ENCODE measurements around the gene PPP1R12B.

GRCh38 chr1:202564958-202565495 lies 216.5 kb downstream of the PPP1R12B start:
- TF ChIP-seq EZH2 (IDR thresholded peaks at IDR 0.05; ENCODE audit: low read depth), result no peak
- no peak for TF ChIP-seq CTCF (conservative IDR thresholded peaks at IDR 0.05)
